ENCODE data around the gene MAML3.

DNA sequence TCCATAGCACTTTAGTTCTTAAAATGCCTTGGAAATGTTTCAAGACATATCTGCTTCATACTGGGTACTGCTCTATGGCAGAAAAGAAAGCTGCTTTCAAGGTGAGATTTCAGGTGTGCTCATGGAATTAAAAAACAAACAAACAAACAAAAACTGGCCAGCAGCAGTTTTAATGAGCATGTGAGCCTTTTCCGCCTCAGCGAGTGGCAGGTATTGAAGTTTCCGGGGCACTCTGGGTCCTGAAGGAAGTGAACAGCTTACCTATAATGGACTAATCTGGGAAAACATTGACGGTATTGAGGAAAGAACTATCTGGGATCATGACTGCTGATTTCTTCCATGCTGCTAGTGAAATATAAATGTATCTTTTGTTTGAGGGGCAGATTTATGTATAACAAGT lies 194.6 kb downstream of the MAML3 start:
- TF ChIP-seq POLR2A (IDR thresholded peaks at IDR 0.05; ENCODE audit: extremely low read depth, insufficient read length) (no peak), MAX (IDR thresholded peaks at IDR 0.05; ENCODE audit: low read depth, low read length) (no peak)
- TF ChIP-seq, protein P1, sequence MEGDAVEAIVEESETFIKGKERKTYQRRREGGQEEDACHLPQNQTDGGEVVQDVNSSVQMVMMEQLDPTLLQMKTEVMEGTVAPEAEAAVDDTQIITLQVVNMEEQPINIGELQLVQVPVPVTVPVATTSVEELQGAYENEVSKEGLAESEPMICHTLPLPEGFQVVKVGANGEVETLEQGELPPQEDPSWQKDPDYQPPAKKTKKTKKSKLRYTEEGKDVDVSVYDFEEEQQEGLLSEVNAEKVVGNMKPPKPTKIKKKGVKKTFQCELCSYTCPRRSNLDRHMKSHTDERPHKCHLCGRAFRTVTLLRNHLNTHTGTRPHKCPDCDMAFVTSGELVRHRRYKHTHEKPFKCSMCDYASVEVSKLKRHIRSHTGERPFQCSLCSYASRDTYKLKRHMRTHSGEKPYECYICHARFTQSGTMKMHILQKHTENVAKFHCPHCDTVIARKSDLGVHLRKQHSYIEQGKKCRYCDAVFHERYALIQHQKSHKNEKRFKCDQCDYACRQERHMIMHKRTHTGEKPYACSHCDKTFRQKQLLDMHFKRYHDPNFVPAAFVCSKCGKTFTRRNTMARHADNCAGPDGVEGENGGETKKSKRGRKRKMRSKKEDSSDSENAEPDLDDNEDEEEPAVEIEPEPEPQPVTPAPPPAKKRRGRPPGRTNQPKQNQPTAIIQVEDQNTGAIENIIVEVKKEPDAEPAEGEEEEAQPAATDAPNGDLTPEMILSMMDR (IDR thresholded peaks at IDR 0.05; ENCODE audit: low read depth, low read length), result no peak

Measured in NB4 (cell line).